HUES64 (cell line): ENCODE measurements around the gene PTOV1.
"Not testable (repeated sequence)": the region's sequence is repeated elsewhere in the genome, so short reads cannot be mapped to it uniquely, and the experiment has no call there.

Source experiments
- H3K27ac ChIP-seq: 2 replicates; pipeline ENCODE4 v1.7.0; 2013; ENCODE audit warnings: low read depth, low read length, inconsistent platforms
- H3K27me3 ChIP-seq: 2 replicates; pipeline ENCODE4 v1.6.1; 2013; ENCODE audit warnings: mild to moderate bottlenecking, low read length; ENCODE audit not compliant: insufficient read depth
- H3K36me3 ChIP-seq: 2 replicates; pipeline ENCODE4 v1.6.1; 2013; ENCODE audit warnings: mild to moderate bottlenecking, low read length; ENCODE audit not compliant: insufficient read depth
- H3K4me1 ChIP-seq: 2 replicates; pipeline ENCODE4 v1.6.1; 2013; ENCODE audit warnings: mild to moderate bottlenecking, low read length, moderate library complexity; ENCODE audit not compliant: insufficient read depth
- H3K4me3 ChIP-seq: 2 replicates; pipeline ENCODE4 v1.5.1; 2013; ENCODE audit warnings: mild to moderate bottlenecking, low read length, moderate library complexity
- H3K9ac ChIP-seq: 2 replicates; pipeline ENCODE4 v1.6.1; 2013; ENCODE audit warnings: mild to moderate bottlenecking, low read depth, low read length
- H3K9me3 ChIP-seq: 2 replicates; pipeline ENCODE4 v1.6.1; 2013; ENCODE audit warnings: low read depth, low read length; ENCODE audit not compliant: insufficient read depth
- WGBS: fragments of 150-250, 120-280 bp; methylation state at CpG from one replicate; pipeline ENCODE4 v1.1.7; 2013; ENCODE audit warnings: missing lambda C conversion rate; 5-methylcytosine and 5-hydroxymethylcytosine counted together

Gene PTOV1

GRCh38 chr19:49819452-49820115 is 31.4 kb upstream of the PTOV1 start:
- H3K4me3 ChIP-seq, result peak overlapping the region; percentile 99
- H3K36me3 ChIP-seq, result peaks cover 25% of the 10 kb centered on the region
- not testable (repeated sequence) for H3K27me3 ChIP-seq, H3K27ac ChIP-seq, H3K9me3 ChIP-seq, H3K4me1 ChIP-seq
- 88% methylated on average over 6 of the region's 7 CpGs for WGBS
- 0 out of 2 replicates have a peak overlapping the region, but pooled peaks have one; percentile 96 for H3K9ac ChIP-seq

GRCh38 chr19:49820125-49820524 is 30.8 kb upstream of the PTOV1 start:
- Histone ChIP-seq H3K9ac (no peak overlapping the region), H3K4me3 (no peak overlapping the region), H3K27ac (no peak overlapping the region), H3K27me3 (no peaks in the 10 kb centered on the region), H3K36me3 (peaks cover 25% of the 10 kb centered on the region), H3K9me3 (no peaks in the 10 kb centered on the region), H3K4me1 (no peaks in the 10 kb centered on the region; the same call in 1 of the 2 replicates)
- WGBS, result 87% methylated on average over 10 of the region's 10 CpGs

- no peak overlapping the region for H3K4me3 ChIP-seq
- H3K9ac ChIP-seq, result no peak overlapping the region
- H3K9me3 ChIP-seq, result no peaks in the 10 kb centered on the region
- H3K36me3 ChIP-seq, result peaks cover 25% of the 10 kb centered on the region
- no peaks in the 10 kb centered on the region for H3K27me3 ChIP-seq
- no peaks in the 10 kb centered on the region; the same call in 1 of the 2 replicates for H3K4me1 ChIP-seq
- no peak overlapping the region for H3K27ac ChIP-seq
- WGBS, result 86% methylated on average over 12 of the region's 12 CpGs
Observed at GRCh38 chr19:49823472-49823871, 27.5 kb upstream of the PTOV1 start.

GRCh38 chr19:49824662-49825061 is 26.3 kb upstream of the PTOV1 start:
- 90% methylated on average over 6 of the region's 6 CpGs for WGBS
- Histone ChIP-seq H3K27ac (no peak overlapping the region), H3K4me1 (no peaks in the 10 kb centered on the region), H3K27me3 (no peaks in the 10 kb centered on the region), H3K9ac (no peak overlapping the region), H3K4me3 (no peak overlapping the region), H3K36me3 (peaks cover 25% of the 10 kb centered on the region), H3K9me3 (no peaks in the 10 kb centered on the region)

- H3K36me3 ChIP-seq, result peaks cover 27% of the 10 kb centered on the region
- no peak overlapping the region for H3K9ac ChIP-seq
- no peaks in the 10 kb centered on the region for H3K4me1 ChIP-seq
- no peaks in the 10 kb centered on the region for H3K9me3 ChIP-seq
- 95% methylated on average over 14 of the region's 14 CpGs for WGBS
- no peak overlapping the region for H3K27ac ChIP-seq
- no peak overlapping the region for H3K4me3 ChIP-seq
- H3K27me3 ChIP-seq, result no peaks in the 10 kb centered on the region
Observed at GRCh38 chr19:49827034-49827433, 23.9 kb upstream of the PTOV1 start.

GRCh38 chr19:49829200-49829599 is 21.8 kb upstream of the PTOV1 start:
- no peak overlapping the region for H3K27ac ChIP-seq
- no peak overlapping the region for H3K4me3 ChIP-seq
- no peaks in the 10 kb centered on the region for H3K9me3 ChIP-seq
- no peaks in the 10 kb centered on the region for H3K4me1 ChIP-seq
- no peaks in the 10 kb centered on the region for H3K27me3 ChIP-seq
- 91% methylated on average over 8 of the region's 8 CpGs for WGBS
- H3K9ac ChIP-seq, result no peak overlapping the region
- peaks cover 32% of the 10 kb centered on the region for H3K36me3 ChIP-seq

GRCh38 chr19:49829721-49830120 is 21.2 kb upstream of the PTOV1 start:
- H3K27me3 ChIP-seq, result no peaks in the 10 kb centered on the region
- H3K36me3 ChIP-seq, result peaks cover 37% of the 10 kb centered on the region
- no peak overlapping the region for H3K4me3 ChIP-seq
- H3K9ac ChIP-seq, result no peak overlapping the region
- no peaks in the 10 kb centered on the region for H3K9me3 ChIP-seq
- 96% methylated on average over 18 of the region's 18 CpGs for WGBS
- H3K4me1 ChIP-seq, result no peaks in the 10 kb centered on the region
- no peak overlapping the region for H3K27ac ChIP-seq

- Histone ChIP-seq H3K36me3 (peaks cover 46% of the 10 kb centered on the region), H3K4me3 (no peak overlapping the region), H3K9me3 (no peaks in the 10 kb centered on the region), H3K27me3 (no peaks in the 10 kb centered on the region), H3K27ac (no peak overlapping the region), H3K4me1 (no peaks in the 10 kb centered on the region), H3K9ac (no peak overlapping the region)
- 93% methylated on average over 12 of the region's 12 CpGs for WGBS
Observed at GRCh38 chr19:49830766-49831165, 20.2 kb upstream of the PTOV1 start.

GRCh38 chr19:49831592-49831991 is 19.4 kb upstream of the PTOV1 start:
- H3K27ac ChIP-seq, result no peak overlapping the region

GRCh38 chr19:49832556-49832955 is 18.4 kb upstream of the PTOV1 start:
- Histone ChIP-seq H3K4me3 (no peak overlapping the region), H3K4me1 (no peaks in the 10 kb centered on the region), H3K36me3 (peaks cover 59% of the 10 kb centered on the region), H3K27ac (no peak overlapping the region), H3K9me3 (no peaks in the 10 kb centered on the region), H3K9ac (no peak overlapping the region), H3K27me3 (no peaks in the 10 kb centered on the region)
- WGBS, result 91% methylated on average over 9 of the region's 9 CpGs

More at GRCh38 chr19:49831592-49831991, 19.4 kb upstream of the PTOV1 start:
- Histone ChIP-seq H3K9ac (no peak overlapping the region), H3K4me3 (no peak overlapping the region), H3K27me3 (no peaks in the 10 kb centered on the region), H3K36me3 (peaks cover 52% of the 10 kb centered on the region), H3K4me1 (no peaks in the 10 kb centered on the region), H3K9me3 (no peaks in the 10 kb centered on the region)
- 94% methylated on average over 8 of the region's 8 CpGs for WGBS

- 92% methylated on average over 7 of the region's 7 CpGs for WGBS
- H3K4me1 ChIP-seq, result no peaks in the 10 kb centered on the region
- H3K27ac ChIP-seq, result no peak overlapping the region
- H3K27me3 ChIP-seq, result no peaks in the 10 kb centered on the region
- no peaks in the 10 kb centered on the region for H3K9me3 ChIP-seq
- peaks cover 68% of the 10 kb centered on the region for H3K36me3 ChIP-seq
- no peak overlapping the region for H3K4me3 ChIP-seq
- peak overlapping the region; percentile 26; the same call in 1 of the 2 replicates for H3K9ac ChIP-seq
Observed at GRCh38 chr19:49833599-49833998, 17.4 kb upstream of the PTOV1 start.

GRCh38 chr19:49835562-49835961 is 15.4 kb upstream of the PTOV1 start:
- Histone ChIP-seq H3K27ac (no peak overlapping the region), H3K9ac (no peak overlapping the region), H3K4me3 (no peak overlapping the region), H3K27me3 (no peaks in the 10 kb centered on the region), H3K4me1 (no peaks in the 10 kb centered on the region), H3K9me3 (no peaks in the 10 kb centered on the region), H3K36me3 (peaks cover 85% of the 10 kb centered on the region)
- WGBS, result 94% methylated on average over 11 of the region's 12 CpGs
